H9 (cell line): ENCODE data around the gene SWAP70. TPM values are rescaled to one million over a fixed set of nuclear protein-coding genes. Genes with fewer than 3 reads are reported as not detected.

Source experiments
- DNase-seq: peaks from one replicate; pipeline ENCODE4 v3.0.0-alpha.2; 2017
- H2AFZ ChIP-seq: one replicate; pipeline ENCODE4 v1.6.1; 2013; ENCODE audit warnings: mild to moderate bottlenecking, low read length, control low read depth, moderate library complexity
- H2AK5ac ChIP-seq: 2 replicates; pipeline ENCODE4 v1.6.1; 2013; ENCODE audit warnings: low read length, control low read depth, mixed read lengths; ENCODE audit not compliant: insufficient read length
- H2BK120ac ChIP-seq: one replicate; pipeline ENCODE4 v1.6.1; 2013; ENCODE audit warnings: low read depth, mild to moderate bottlenecking, low read length, control low read depth, inconsistent platforms; ENCODE audit not compliant: poor library complexity, severe bottlenecking
- H2BK12ac ChIP-seq: 2 replicates; pipeline ENCODE4 v1.6.1; 2013; ENCODE audit warnings: low read length, control low read depth, mixed read lengths, low read depth; ENCODE audit not compliant: insufficient read length
- H2BK15ac ChIP-seq: 2 replicates; pipeline ENCODE4 v1.6.1; 2013; ENCODE audit warnings: low read depth, low read length, control low read depth
- H2BK20ac ChIP-seq: one replicate; pipeline ENCODE4 v1.6.1; 2013; ENCODE audit warnings: low read depth, mild to moderate bottlenecking, low read length, control low read depth, inconsistent platforms; ENCODE audit not compliant: poor library complexity, severe bottlenecking
- H2BK5ac ChIP-seq: 2 replicates; pipeline ENCODE4 v1.6.1; 2013; ENCODE audit warnings: low read length, control low read depth, mixed read lengths; ENCODE audit not compliant: insufficient read length
- H3K14ac ChIP-seq: 2 replicates; pipeline ENCODE4 v1.6.1; 2013; ENCODE audit warnings: low read length, control low read depth; ENCODE audit not compliant: insufficient read depth
- H3K18ac ChIP-seq: 2 replicates; pipeline ENCODE4 v1.6.1; 2013; ENCODE audit warnings: low read depth, mild to moderate bottlenecking, mixed read lengths, low read length, control low read depth; ENCODE audit not compliant: insufficient read length
- H3K23ac ChIP-seq: 2 replicates; pipeline ENCODE4 v1.6.1; 2013; ENCODE audit warnings: low read length, control low read depth, mixed read lengths, low read depth; ENCODE audit not compliant: insufficient read length
- H3K23me2 ChIP-seq: 2 replicates; pipeline ENCODE4 v1.6.1; 2013; ENCODE audit warnings: low read depth, mild to moderate bottlenecking, mixed read lengths, low read length, control low read depth; ENCODE audit not compliant: insufficient read length, poor library complexity, severe bottlenecking
- H3K27ac ChIP-seq: 2 replicates; pipeline ENCODE4 v1.5.1; 2013; ENCODE audit warnings: low read length, control low read depth, mixed read lengths, low read depth; ENCODE audit not compliant: insufficient read length
- H3K27me3 ChIP-seq: 2 replicates; pipeline ENCODE4 v1.6.1; 2013; ENCODE audit warnings: low read length, control low read depth, inconsistent platforms; ENCODE audit not compliant: insufficient read depth
- H3K4ac ChIP-seq: 2 replicates; pipeline ENCODE4 v1.6.1; 2013; ENCODE audit warnings: low read depth, mild to moderate bottlenecking, control low read depth, inconsistent platforms, low read length, moderate library complexity
- H3K4me1 ChIP-seq: 2 replicates; pipeline ENCODE4 v1.6.1; 2013; ENCODE audit warnings: low read length, control low read depth, inconsistent platforms; ENCODE audit not compliant: insufficient read depth
- H3K4me2 ChIP-seq: 2 replicates; pipeline ENCODE4 v1.6.1; 2013; ENCODE audit warnings: low read length, control low read depth, mixed read lengths; ENCODE audit not compliant: insufficient read length, insufficient read depth
- H3K56ac ChIP-seq: 2 replicates; pipeline ENCODE4 v1.6.1; 2013; ENCODE audit warnings: low read depth, mild to moderate bottlenecking, mixed read lengths, low read length, control low read depth; ENCODE audit not compliant: insufficient read length
- H3K79me1 ChIP-seq: 2 replicates; pipeline ENCODE4 v1.6.1; 2013; ENCODE audit warnings: low read depth, mild to moderate bottlenecking, moderate library complexity, low read length, control low read depth, inconsistent platforms; ENCODE audit not compliant: insufficient read depth, poor library complexity, severe bottlenecking
- H3K79me2 ChIP-seq: 2 replicates; pipeline ENCODE4 v1.6.1; 2013; ENCODE audit warnings: low read length, control low read depth, inconsistent platforms; ENCODE audit not compliant: insufficient read depth
- H3K9ac ChIP-seq: 2 replicates; pipeline ENCODE4 v1.6.1; 2013; ENCODE audit warnings: low read length, control low read depth, mixed read lengths; ENCODE audit not compliant: insufficient read length; ENCODE audit errors: extremely low read depth
- H3K9me3 ChIP-seq: one replicate; pipeline ENCODE4 v1.6.1; 2013; ENCODE audit warnings: low read depth, low read length, inconsistent platforms; ENCODE audit not compliant: control insufficient read depth
- H3T11ph ChIP-seq: one replicate; pipeline ENCODE4 v1.6.1; 2013; ENCODE audit warnings: mild to moderate bottlenecking, low read length, control low read depth, inconsistent platforms
- H4K20me1 ChIP-seq: one replicate; pipeline ENCODE4 v1.6.1; 2013; ENCODE audit not compliant: control insufficient read depth, insufficient read length, insufficient read depth
- H4K5ac ChIP-seq: 2 replicates; pipeline ENCODE4 v1.6.1; 2013; ENCODE audit warnings: low read depth, mild to moderate bottlenecking, mixed read lengths, low read length, control low read depth; ENCODE audit not compliant: insufficient read length
- H4K8ac ChIP-seq: replicated peaks from 2 replicates; pipeline ENCODE4 v1.6.1; 2013; ENCODE audit warnings: low read length, control low read depth, mixed read lengths, low read depth; ENCODE audit not compliant: insufficient read length
- H4K91ac ChIP-seq: 2 replicates; pipeline ENCODE4 v1.6.1; 2013; ENCODE audit warnings: low read depth, mild to moderate bottlenecking, moderate library complexity, mixed read lengths, low read length, control low read depth; ENCODE audit not compliant: insufficient read length
- H3K27ac Mint-ChIP-seq, 3 experiments: 2 replicates in 2 of 3; 3 replicates in 1 of 3; pipeline ENCODE4 v1.8.0; 2020 to 2021; ENCODE audit warnings: mixed read lengths in 3 of 3, mild to moderate bottlenecking in 1 of 3, moderate library complexity in 1 of 3
- H3K27me3 Mint-ChIP-seq: 2 replicates; pipeline ENCODE4 v1.8.0; 2021; ENCODE audit warnings: low read depth, mild to moderate bottlenecking, moderate library complexity, mixed read lengths
- H3K36me3 Mint-ChIP-seq, 3 experiments: 2 replicates in 2 of 3; 3 replicates in 1 of 3; pipeline ENCODE4 v1.8.0; 2020 to 2021; ENCODE audit warnings: low read depth in 3 of 3, mixed read lengths in 3 of 3; ENCODE audit not compliant: insufficient read depth in 1 of 3
- H3K4me1 Mint-ChIP-seq, 2 experiments: 2 replicates each; pipeline ENCODE4 v1.8.0; 2020; ENCODE audit warnings: mixed read lengths in 2 of 2
- H3K4me3 Mint-ChIP-seq, 2 experiments: 2 replicates in 1 of 2; 3 replicates in 1 of 2; pipeline ENCODE4 v1.8.0; 2020 to 2021; ENCODE audit warnings: mild to moderate bottlenecking in 2 of 2, mixed read lengths in 2 of 2, moderate library complexity in 1 of 2
- H3K9me3 Mint-ChIP-seq, 2 experiments: 2 replicates in 1 of 2; 3 replicates in 1 of 2; pipeline ENCODE4 v1.8.0; 2020; ENCODE audit warnings: mild to moderate bottlenecking in 2 of 2, mixed read lengths in 2 of 2, moderate library complexity in 1 of 2
- WGBS: extraction: QIAGEN DNeasy Blood & Tissue Kit; methylation state at CpG from one replicate; pipeline ENCODE4 v1.1.7; 2013; ENCODE audit warnings: missing lambda C conversion rate, low lambda C conversion rate, mixed read lengths; ENCODE audit not compliant: insufficient read length; ENCODE audit errors: extremely low coverage; 5-methylcytosine and 5-hydroxymethylcytosine counted together
- total RNA-seq: library from RNA; stranded (reverse); gene quantifications from 2 replicates; pipeline ENCODE4 v1.2.1, GENCODE V29; 2021
- TF ChIP-seq, protein P1 (sequence below): fragments of 200-600 bp; sonication (generic); conservative IDR thresholded peaks from 3 replicates; pipeline ENCODE4 v1.8.0; 2021; ENCODE audit warnings: antibody characterized with exemption, mild to moderate bottlenecking

The SWAP70 gene
- total RNA-seq, 1 experiment from 2014 or later = 34.4 TPM

DNA sequence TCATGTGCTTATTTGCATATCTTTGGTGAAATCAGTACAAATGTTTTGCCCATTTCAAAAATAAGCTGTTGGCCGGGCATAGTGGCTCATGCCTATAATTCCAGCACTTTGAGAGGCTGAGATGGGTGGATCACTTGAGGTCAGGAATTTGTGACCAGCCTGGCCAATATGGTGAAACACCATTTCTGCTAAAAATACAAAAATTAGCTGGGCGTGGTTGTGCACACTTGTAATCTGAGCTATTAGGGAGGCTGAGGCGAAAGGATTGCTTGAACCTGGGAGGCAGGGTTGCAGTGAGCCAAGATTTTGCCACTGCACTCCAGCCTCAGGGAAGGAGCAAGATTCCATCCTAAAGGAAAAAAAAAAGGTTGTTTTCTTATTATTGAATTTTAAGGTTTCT lies 136.0 kb downstream of the SWAP70 start:
- WGBS = no CpG with 5 or more reads among the region's 3 CpGs

More for the DNA sequence above, 136.0 kb downstream of the SWAP70 start:
- Histone ChIP-seq H3K9ac (no peak overlapping the region), H2BK20ac (no peak overlapping the region), H2BK12ac (no peak overlapping the region), H4K5ac (no peak overlapping the region), H2AK5ac (no peak overlapping the region), H3K18ac (no peak overlapping the region), H3K4me2 (no peak overlapping the region), H2AFZ (no peak overlapping the region), H4K91ac (no peak overlapping the region), H3K4me1 (0 out of 2 replicates have a peak, but pooled peaks cover 3% of the 10 kb centered on the region), H4K20me1 (no peaks in the 10 kb centered on the region), H3K27ac (no peak overlapping the region), H2BK15ac (no peak overlapping the region), H3K27me3 (no peaks in the 10 kb centered on the region), H3K23me2 (no peaks in the 10 kb centered on the region), H2BK120ac (no peak overlapping the region), H3K79me2 (no peaks in the 10 kb centered on the region), H2BK5ac (no peak overlapping the region), H3K79me1 (no peaks in the 10 kb centered on the region), H3K23ac (no peak overlapping the region), H3K14ac (no peak overlapping the region), H3T11ph (no peak overlapping the region), H3K4ac (no peak overlapping the region), H4K8ac (no peak overlapping the region), H3K9me3 (no peaks in the 10 kb centered on the region), H3K56ac (no peak overlapping the region)
- no peaks in the 10 kb centered on the region for H3K9me3 Mint-ChIP-seq
- no peak for DNase-seq
- H3K4me1 Mint-ChIP-seq = peaks cover 23 to 25% of the 10 kb centered on the region in 2 experiments
- H3K27me3 Mint-ChIP-seq = no peaks in the 10 kb centered on the region
- no peak overlapping the region for H3K27ac Mint-ChIP-seq
- H3K36me3 Mint-ChIP-seq = peaks cover 0 to 10% (median 8%) of the 10 kb centered on the region in 3 experiments; a peak in 5 of 7 replicates
- TF ChIP-seq, protein P1, sequence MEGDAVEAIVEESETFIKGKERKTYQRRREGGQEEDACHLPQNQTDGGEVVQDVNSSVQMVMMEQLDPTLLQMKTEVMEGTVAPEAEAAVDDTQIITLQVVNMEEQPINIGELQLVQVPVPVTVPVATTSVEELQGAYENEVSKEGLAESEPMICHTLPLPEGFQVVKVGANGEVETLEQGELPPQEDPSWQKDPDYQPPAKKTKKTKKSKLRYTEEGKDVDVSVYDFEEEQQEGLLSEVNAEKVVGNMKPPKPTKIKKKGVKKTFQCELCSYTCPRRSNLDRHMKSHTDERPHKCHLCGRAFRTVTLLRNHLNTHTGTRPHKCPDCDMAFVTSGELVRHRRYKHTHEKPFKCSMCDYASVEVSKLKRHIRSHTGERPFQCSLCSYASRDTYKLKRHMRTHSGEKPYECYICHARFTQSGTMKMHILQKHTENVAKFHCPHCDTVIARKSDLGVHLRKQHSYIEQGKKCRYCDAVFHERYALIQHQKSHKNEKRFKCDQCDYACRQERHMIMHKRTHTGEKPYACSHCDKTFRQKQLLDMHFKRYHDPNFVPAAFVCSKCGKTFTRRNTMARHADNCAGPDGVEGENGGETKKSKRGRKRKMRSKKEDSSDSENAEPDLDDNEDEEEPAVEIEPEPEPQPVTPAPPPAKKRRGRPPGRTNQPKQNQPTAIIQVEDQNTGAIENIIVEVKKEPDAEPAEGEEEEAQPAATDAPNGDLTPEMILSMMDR = no peak
- no peak overlapping the region for H3K4me3 Mint-ChIP-seq
